ENCODE measurements around the gene POLR1E.

DNA sequence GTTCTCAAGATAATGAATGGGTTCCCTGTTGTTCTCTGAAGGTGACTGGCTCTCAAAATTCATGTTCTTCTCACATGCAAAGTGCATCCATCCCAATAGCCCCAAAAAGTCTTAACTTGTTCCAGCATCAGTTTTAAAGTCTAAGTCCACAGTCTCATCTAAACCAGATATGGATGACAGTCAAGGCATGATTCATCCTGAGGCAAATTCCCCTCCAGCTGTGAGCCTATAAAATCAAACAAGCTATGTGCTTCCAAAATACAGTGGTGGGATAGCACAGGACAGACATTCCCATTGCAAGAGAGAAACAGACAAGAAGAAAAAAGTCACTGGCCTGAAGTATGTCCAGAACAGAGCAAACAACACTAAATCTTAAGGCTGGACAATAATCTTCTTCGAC is 65.0 kb downstream of the POLR1E start:
- TF ChIP-seq, protein P1, sequence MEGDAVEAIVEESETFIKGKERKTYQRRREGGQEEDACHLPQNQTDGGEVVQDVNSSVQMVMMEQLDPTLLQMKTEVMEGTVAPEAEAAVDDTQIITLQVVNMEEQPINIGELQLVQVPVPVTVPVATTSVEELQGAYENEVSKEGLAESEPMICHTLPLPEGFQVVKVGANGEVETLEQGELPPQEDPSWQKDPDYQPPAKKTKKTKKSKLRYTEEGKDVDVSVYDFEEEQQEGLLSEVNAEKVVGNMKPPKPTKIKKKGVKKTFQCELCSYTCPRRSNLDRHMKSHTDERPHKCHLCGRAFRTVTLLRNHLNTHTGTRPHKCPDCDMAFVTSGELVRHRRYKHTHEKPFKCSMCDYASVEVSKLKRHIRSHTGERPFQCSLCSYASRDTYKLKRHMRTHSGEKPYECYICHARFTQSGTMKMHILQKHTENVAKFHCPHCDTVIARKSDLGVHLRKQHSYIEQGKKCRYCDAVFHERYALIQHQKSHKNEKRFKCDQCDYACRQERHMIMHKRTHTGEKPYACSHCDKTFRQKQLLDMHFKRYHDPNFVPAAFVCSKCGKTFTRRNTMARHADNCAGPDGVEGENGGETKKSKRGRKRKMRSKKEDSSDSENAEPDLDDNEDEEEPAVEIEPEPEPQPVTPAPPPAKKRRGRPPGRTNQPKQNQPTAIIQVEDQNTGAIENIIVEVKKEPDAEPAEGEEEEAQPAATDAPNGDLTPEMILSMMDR (IDR thresholded peaks at IDR 0.05; ENCODE audit: low read depth, low read length): no peak
- no peak for TF ChIP-seq POLR2A (IDR thresholded peaks at IDR 0.05; ENCODE audit: extremely low read depth, insufficient read length)
- no peak for TF ChIP-seq MYC (IDR thresholded peaks at IDR 0.05; ENCODE audit: low read depth, low read length)

All from NB4 (cell line).